ENCODE measurements around the gene SPATS2L. TPM values are rescaled to one million over a fixed set of nuclear protein-coding genes. Genes with fewer than 3 reads are reported as not detected.

SPATS2L gene
- total RNA-seq, 1 donor from 2014 or later = 192 TPM

- H3K36me3 Mint-ChIP-seq (ENCODE audit: low read depth, unreplicated experiment) = no peaks in the 10 kb centered on the region
- H3K4me2 ChIP-seq (ENCODE audit: low read length) = peak overlapping the region; percentile 76
Observed at GRCh38 chr2:200377355-200378336, 71.2 kb downstream of the SPATS2L start.

GRCh38 chr2:200378652-200379290, 72.3 kb downstream of the SPATS2L start:
- H3K4me3 Mint-ChIP-seq (ENCODE audit: unreplicated experiment) = no peak overlapping the region
- H3K36me3 ChIP-seq (ENCODE audit: insufficient read depth, low read length) = no peaks in the 10 kb centered on the region
- peaks cover 47% of the 10 kb centered on the region for H3K4me1 ChIP-seq (ENCODE audit: insufficient read depth, low read length)
- peak overlapping the region; percentile 57 for H3K9ac ChIP-seq (ENCODE audit: low read length)
- peaks cover 69% of the 10 kb centered on the region for H3K4me1 Mint-ChIP-seq (ENCODE audit: low read depth, unreplicated experiment)
- peaks cover 84% of the 10 kb centered on the region for H3K79me2 ChIP-seq (ENCODE audit: insufficient read depth, low read length)
- no peaks in the 10 kb centered on the region for H3K27me3 Mint-ChIP-seq (ENCODE audit: low read depth, unreplicated experiment)
- H4K20me1 ChIP-seq (ENCODE audit: insufficient read depth, low read length) = no peaks in the 10 kb centered on the region
- H3K4me3 ChIP-seq (ENCODE audit: insufficient read depth, low read depth, low read length) = no peak overlapping the region
- DNase-seq (ENCODE audit: low read depth) (peak; percentile 84), FAIRE-seq (no peak)
- H3K27ac Mint-ChIP-seq (ENCODE audit: unreplicated experiment) = no peak overlapping the region
- H3K4me2 ChIP-seq (ENCODE audit: low read length) = peak overlapping the region; percentile 76
- H3K9me3 ChIP-seq (ENCODE audit: insufficient read depth, low read depth, low read length) = no peaks in the 10 kb centered on the region
- peak overlapping the region; percentile 83 for H3K27ac ChIP-seq (ENCODE audit: low read depth, low read length)
- TF ChIP-seq EZH2 (IDR thresholded peaks at IDR 0.05; ENCODE audit: insufficient read depth, low read length) (no peak), CTCF (IDR thresholded peaks at IDR 0.05; ENCODE audit: insufficient read depth, low read depth, low read length) (no peak)
- no peak overlapping the region for H2AFZ ChIP-seq (ENCODE audit: low read depth, low read length)
- no peaks in the 10 kb centered on the region for H3K36me3 Mint-ChIP-seq (ENCODE audit: low read depth, unreplicated experiment)
- no peaks in the 10 kb centered on the region for H3K9me3 Mint-ChIP-seq (ENCODE audit: unreplicated experiment)
- no peaks in the 10 kb centered on the region for H3K27me3 ChIP-seq (ENCODE audit: insufficient read depth, low read length)

More at GRCh38 chr2:200377355-200378336, 71.2 kb downstream of the SPATS2L start:
- TF ChIP-seq EZH2 (IDR thresholded peaks at IDR 0.05; ENCODE audit: insufficient read depth, low read length) (no peak), CTCF (IDR thresholded peaks at IDR 0.05; ENCODE audit: insufficient read depth, low read depth, low read length) (no peak)
- FAIRE-seq (no peak), DNase-seq (ENCODE audit: low read depth) (no peak)
- H3K27ac ChIP-seq (ENCODE audit: low read depth, low read length) = peak overlapping the region; percentile 83
- H3K9ac ChIP-seq (ENCODE audit: low read length) = peak overlapping the region; percentile 57
- no peaks in the 10 kb centered on the region for H4K20me1 ChIP-seq (ENCODE audit: insufficient read depth, low read length)
- H3K9me3 ChIP-seq (ENCODE audit: insufficient read depth, low read depth, low read length) = no peaks in the 10 kb centered on the region
- no peak overlapping the region for H3K4me3 Mint-ChIP-seq (ENCODE audit: unreplicated experiment)
- H3K36me3 ChIP-seq (ENCODE audit: insufficient read depth, low read length) = no peaks in the 10 kb centered on the region
- peak overlapping the region; percentile 15 for H3K27ac Mint-ChIP-seq (ENCODE audit: unreplicated experiment)
- H3K79me2 ChIP-seq (ENCODE audit: insufficient read depth, low read length) = peaks cover 76% of the 10 kb centered on the region
- no peaks in the 10 kb centered on the region for H3K9me3 Mint-ChIP-seq (ENCODE audit: unreplicated experiment)
- H3K27me3 ChIP-seq (ENCODE audit: insufficient read depth, low read length) = no peaks in the 10 kb centered on the region
- H3K4me1 Mint-ChIP-seq (ENCODE audit: low read depth, unreplicated experiment) = peaks cover 65% of the 10 kb centered on the region
- no peak overlapping the region for H2AFZ ChIP-seq (ENCODE audit: low read depth, low read length)
- H3K4me3 ChIP-seq (ENCODE audit: insufficient read depth, low read depth, low read length) = no peak overlapping the region
- H3K4me1 ChIP-seq (ENCODE audit: insufficient read depth, low read length) = peaks cover 40% of the 10 kb centered on the region
- H3K27me3 Mint-ChIP-seq (ENCODE audit: low read depth, unreplicated experiment) = no peaks in the 10 kb centered on the region
